ENCODE data around the gene GNAQ. TPM values are rescaled to one million over a fixed set of nuclear protein-coding genes. Genes with fewer than 3 reads are reported as not detected.

The GNAQ gene
- total and polyA plus RNA-seq, 2 of the 13 experiments (the other 11 are each of a cell fraction or from before 2014, with no cell fraction given), result 16.5 to 17.7 TPM

DNA sequence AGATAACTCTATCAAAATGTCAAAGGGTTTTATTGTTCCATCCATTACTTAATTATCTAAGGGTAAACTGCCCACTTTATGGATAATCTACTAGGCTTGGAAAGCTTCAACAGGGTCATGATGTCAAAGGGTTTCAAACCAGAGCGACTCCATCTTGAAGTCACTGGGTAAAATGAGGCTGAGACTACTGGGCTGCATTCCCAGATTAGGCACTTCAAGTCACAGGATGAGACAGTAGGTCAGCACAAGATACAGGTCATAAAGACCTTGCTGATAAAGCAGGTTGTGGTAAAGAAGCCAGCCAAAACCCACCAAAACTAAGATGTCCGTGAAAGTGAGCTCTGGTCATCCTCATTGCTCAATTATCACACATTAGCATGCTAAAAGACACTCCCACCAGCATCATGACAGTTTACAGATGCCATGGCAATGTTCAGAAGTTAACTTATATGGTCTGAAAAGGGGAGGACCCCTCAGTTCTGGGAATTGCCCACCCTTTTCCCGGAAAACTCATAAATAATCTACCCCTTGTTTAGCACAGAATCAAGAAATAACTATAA lies 138.6 kb downstream of the GNAQ start:
- peaks cover 2 to 4% of the 10 kb centered on the region in 2 experiments; a peak in 1 of 5 replicates for H3K36me3 ChIP-seq (replicated peaks in 1 of 2; ENCODE audit: control insufficient read depth in 1 of 2, insufficient read depth in 2 of 2, low read length in 2 of 2)
- H2AFZ ChIP-seq (ENCODE audit: low read length), result no peak overlapping the region
- in situ Hi-C loops (cut with HindIII; ENCODE audit: extremely low pct_ligation_motif_present, low pct_unique_long_range_greater_than_20kb), result no loop called here
- H3K27me3 ChIP-seq (ENCODE audit: control insufficient read depth in 1 of 2, insufficient read depth in 2 of 2, low read length in 2 of 2), result no peaks in the 10 kb centered on the region
- H3K4me1 ChIP-seq (ENCODE audit: insufficient read depth, low read length), result no peaks in the 10 kb centered on the region
- H3K9me3 ChIP-seq (ENCODE audit: low read length), result no peaks in the 10 kb centered on the region
- intact Hi-C loops (cut with micrococcal nuclease; ENCODE audit: unreplicated experiment), result no loop called here
- no peak overlapping the region for H3K27ac ChIP-seq (ENCODE audit: extremely low read length, insufficient read depth, low read length)
- H3K79me2 ChIP-seq (ENCODE audit: insufficient read depth, low read length), result no peaks in the 10 kb centered on the region
- no TSS peak for BruUV-seq (replicated peaks)
- H4K20me1 ChIP-seq (ENCODE audit: insufficient read depth, low read length), result no peaks in the 10 kb centered on the region
- POLR2A ChIA-PET, result no interaction called here
- H3K9ac ChIP-seq (ENCODE audit: insufficient read depth, low read depth, low read length), result no peak overlapping the region
- no peak for TF ChIP-seq MAFF (IDR thresholded peaks at IDR 0.05; ENCODE audit: low read depth, low read length)
- TF ChIP-seq, protein P1, sequence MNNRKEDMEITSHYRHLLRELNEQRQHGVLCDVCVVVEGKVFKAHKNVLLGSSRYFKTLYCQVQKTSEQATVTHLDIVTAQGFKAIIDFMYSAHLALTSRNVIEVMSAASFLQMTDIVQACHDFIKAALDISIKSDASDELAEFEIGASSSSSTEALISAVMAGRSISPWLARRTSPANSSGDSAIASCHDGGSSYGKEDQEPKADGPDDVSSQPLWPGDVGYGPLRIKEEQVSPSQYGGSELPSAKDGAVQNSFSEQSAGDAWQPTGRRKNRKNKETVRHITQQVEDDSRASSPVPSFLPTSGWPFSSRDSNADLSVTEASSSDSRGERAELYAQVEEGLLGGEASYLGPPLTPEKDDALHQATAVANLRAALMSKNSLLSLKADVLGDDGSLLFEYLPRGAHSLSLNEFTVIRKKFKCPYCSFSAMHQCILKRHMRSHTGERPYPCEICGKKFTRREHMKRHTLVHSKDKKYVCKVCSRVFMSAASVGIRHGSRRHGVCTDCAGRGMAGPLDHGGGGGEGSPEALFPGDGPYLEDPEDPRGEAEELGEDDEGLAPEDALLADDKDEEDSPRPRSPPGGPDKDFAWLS (CRISPR knock-in tag; IDR thresholded peaks at IDR 0.05; ENCODE audit: borderline replicate concordance), result no peak
- no peak for TF ChIP-seq ZNF75D (CRISPR knock-in tag; IDR thresholded peaks at IDR 0.05; ENCODE audit: borderline replicate concordance)
- TF ChIP-seq AGO1 (IDR thresholded peaks at IDR 0.05; ENCODE audit: low read depth, low read length, poor library complexity, severe bottlenecking), result no peak
- no peak for TF ChIP-seq ZBTB7B (CRISPR knock-in tag; IDR thresholded peaks at IDR 0.05)
- no peak for TF ChIP-seq ZNF256 (CRISPR knock-in tag; conservative IDR thresholded peaks at IDR 0.05)
- TF ChIP-seq ZNF496 (CRISPR knock-in tag; IDR thresholded peaks at IDR 0.05; ENCODE audit: insufficient replicate concordance), result no peak
- TF ChIP-seq, protein P2, sequence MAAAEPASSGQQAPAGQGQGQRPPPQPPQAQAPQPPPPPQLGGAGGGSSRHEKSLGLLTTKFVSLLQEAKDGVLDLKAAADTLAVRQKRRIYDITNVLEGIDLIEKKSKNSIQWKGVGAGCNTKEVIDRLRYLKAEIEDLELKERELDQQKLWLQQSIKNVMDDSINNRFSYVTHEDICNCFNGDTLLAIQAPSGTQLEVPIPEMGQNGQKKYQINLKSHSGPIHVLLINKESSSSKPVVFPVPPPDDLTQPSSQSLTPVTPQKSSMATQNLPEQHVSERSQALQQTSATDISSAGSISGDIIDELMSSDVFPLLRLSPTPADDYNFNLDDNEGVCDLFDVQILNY (CRISPR knock-in tag; conservative IDR thresholded peaks at IDR 0.05), result no peak
- TF ChIP-seq RBAK (CRISPR knock-in tag; IDR thresholded peaks at IDR 0.05), result no peak
- TF ChIP-seq, protein P3, sequence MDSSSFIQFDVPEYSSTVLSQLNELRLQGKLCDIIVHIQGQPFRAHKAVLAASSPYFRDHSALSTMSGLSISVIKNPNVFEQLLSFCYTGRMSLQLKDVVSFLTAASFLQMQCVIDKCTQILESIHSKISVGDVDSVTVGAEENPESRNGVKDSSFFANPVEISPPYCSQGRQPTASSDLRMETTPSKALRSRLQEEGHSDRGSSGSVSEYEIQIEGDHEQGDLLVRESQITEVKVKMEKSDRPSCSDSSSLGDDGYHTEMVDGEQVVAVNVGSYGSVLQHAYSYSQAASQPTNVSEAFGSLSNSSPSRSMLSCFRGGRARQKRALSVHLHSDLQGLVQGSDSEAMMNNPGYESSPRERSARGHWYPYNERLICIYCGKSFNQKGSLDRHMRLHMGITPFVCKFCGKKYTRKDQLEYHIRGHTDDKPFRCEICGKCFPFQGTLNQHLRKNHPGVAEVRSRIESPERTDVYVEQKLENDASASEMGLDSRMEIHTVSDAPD (CRISPR knock-in tag; IDR thresholded peaks at IDR 0.05), result no peak
- no peak for TF ChIP-seq HCFC1 (IDR thresholded peaks at IDR 0.05; ENCODE audit: low read depth, low read length)
- TF ChIP-seq, protein P4, sequence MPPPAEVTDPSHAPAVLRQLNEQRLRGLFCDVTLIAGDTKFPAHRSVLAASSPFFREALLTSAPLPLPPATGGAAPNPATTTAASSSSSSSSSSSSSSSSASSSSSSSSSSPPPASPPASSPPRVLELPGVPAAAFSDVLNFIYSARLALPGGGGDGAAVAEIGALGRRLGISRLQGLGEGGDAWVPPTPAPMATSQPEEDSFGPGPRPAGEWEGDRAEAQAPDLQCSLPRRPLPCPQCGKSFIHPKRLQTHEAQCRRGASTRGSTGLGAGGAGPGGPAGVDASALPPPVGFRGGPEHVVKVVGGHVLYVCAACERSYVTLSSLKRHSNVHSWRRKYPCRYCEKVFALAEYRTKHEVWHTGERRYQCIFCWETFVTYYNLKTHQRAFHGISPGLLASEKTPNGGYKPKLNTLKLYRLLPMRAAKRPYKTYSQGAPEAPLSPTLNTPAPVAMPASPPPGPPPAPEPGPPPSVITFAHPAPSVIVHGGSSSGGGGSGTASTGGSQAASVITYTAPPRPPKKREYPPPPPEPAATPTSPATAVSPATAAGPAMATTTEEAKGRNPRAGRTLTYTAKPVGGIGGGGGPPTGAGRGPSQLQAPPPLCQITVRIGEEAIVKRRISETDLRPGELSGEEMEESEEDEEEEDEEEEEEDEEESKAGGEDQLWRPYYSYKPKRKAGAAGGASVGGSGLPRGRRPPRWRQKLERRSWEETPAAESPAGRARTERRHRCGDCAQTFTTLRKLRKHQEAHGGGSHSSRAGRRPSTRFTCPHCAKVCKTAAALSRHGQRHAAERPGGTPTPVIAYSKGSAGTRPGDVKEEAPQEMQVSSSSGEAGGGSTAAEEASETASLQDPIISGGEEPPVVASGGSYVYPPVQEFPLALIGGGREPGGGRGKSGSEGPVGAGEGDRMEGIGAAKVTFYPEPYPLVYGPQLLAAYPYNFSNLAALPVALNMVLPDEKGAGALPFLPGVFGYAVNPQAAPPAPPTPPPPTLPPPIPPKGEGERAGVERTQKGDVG (CRISPR knock-in tag; IDR thresholded peaks at IDR 0.05; ENCODE audit: borderline replicate concordance), result no peak
- no peak for TF ChIP-seq ZNF564 (CRISPR knock-in tag; IDR thresholded peaks at IDR 0.05)
- no peak for TF ChIP-seq KDM1A (CRISPR knock-in tag; IDR thresholded peaks at IDR 0.05)
- no peak for TF ChIP-seq ZNF546 (CRISPR knock-in tag; conservative IDR thresholded peaks at IDR 0.05)
- TF ChIP-seq NONO (IDR thresholded peaks at IDR 0.05), result no peak
- TF ChIP-seq NONO (CRISPR knock-in tag; conservative IDR thresholded peaks at IDR 0.05), result no peak
- FAIRE-seq (no peak), DNase-seq (ENCODE audit: low spot score) (no peak), ATAC-seq (no peak)
- no peak overlapping the region for H3K4me2 ChIP-seq (ENCODE audit: low read depth, low read length)
- CTCF ChIA-PET (ENCODE audit: low intra/inter-chr PET ratio, low total read pairs), result no interaction called here
- H3K4me3 ChIP-seq (replicated peaks in 1 of 3; ENCODE audit: insufficient read depth in 1 of 3, low read depth in 2 of 3, low read length in 3 of 3), result no peak overlapping the region
- WGBS (ENCODE audit: low lambda C conversion rate), result 97% methylated on average over 3 of the region's 3 CpGs

Data from HepG2 (cell line).